NB4 (cell line): ENCODE results near the gene ASS1.

Source experiments
- POLR2A ChIP-seq: IDR thresholded peaks from 2 replicates; pipeline ENCODE4 v1.6.1; 2011; ENCODE audit warnings: mild to moderate bottlenecking; ENCODE audit not compliant: insufficient read length; ENCODE audit errors: extremely low read depth
- TF ChIP-seq, protein P1 (sequence below): IDR thresholded peaks from one replicate; pipeline ENCODE4 v1.5.1; 2012; ENCODE audit warnings: low read depth, low read length
- TF ChIP-seq, protein P2 (sequence below): IDR thresholded peaks from 2 replicates; pipeline ENCODE4 v1.6.1; 2011; ENCODE audit warnings: low read depth, low read length

- TF ChIP-seq, protein P1, sequence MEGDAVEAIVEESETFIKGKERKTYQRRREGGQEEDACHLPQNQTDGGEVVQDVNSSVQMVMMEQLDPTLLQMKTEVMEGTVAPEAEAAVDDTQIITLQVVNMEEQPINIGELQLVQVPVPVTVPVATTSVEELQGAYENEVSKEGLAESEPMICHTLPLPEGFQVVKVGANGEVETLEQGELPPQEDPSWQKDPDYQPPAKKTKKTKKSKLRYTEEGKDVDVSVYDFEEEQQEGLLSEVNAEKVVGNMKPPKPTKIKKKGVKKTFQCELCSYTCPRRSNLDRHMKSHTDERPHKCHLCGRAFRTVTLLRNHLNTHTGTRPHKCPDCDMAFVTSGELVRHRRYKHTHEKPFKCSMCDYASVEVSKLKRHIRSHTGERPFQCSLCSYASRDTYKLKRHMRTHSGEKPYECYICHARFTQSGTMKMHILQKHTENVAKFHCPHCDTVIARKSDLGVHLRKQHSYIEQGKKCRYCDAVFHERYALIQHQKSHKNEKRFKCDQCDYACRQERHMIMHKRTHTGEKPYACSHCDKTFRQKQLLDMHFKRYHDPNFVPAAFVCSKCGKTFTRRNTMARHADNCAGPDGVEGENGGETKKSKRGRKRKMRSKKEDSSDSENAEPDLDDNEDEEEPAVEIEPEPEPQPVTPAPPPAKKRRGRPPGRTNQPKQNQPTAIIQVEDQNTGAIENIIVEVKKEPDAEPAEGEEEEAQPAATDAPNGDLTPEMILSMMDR, result no peak
- TF ChIP-seq, protein P2, sequence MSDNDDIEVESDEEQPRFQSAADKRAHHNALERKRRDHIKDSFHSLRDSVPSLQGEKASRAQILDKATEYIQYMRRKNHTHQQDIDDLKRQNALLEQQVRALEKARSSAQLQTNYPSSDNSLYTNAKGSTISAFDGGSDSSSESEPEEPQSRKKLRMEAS, result no peak
- no peak for TF ChIP-seq POLR2A
Observed at GRCh38 chr9:130447193-130447816, 2.5 kb downstream of the ASS1 start.
